ENCODE data around the gene NSMCE4A.

DNA sequence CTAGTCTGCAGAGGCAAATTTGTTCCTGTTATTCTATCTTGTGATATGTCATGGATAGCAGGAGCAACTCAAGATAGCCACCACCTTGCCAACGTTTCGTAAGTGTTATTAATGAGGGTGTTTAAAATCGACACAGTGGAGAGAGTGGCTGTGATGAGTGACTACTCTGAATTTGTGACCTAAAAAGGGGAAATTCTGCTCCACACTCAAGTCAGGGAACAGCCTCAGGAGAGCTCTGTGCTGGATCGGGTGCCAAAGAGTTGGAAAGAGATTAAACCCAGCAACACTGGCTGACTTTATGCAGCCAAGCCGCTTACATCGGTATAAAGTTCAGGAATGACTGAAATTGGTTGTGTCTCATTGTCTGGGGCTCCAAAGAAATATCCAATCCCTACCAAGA lies 23.4 kb upstream of the NSMCE4A start:
- TF ChIP-seq POLR2A (conservative IDR thresholded peaks at IDR 0.05), result no peak
- no peak for TF ChIP-seq RFX5 (IDR thresholded peaks at IDR 0.05; ENCODE audit: low read depth, low read length)
- TF ChIP-seq, protein P1, sequence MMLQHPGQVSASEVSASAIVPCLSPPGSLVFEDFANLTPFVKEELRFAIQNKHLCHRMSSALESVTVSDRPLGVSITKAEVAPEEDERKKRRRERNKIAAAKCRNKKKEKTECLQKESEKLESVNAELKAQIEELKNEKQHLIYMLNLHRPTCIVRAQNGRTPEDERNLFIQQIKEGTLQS (IDR thresholded peaks at IDR 0.05), result no peak
- TF ChIP-seq, protein P1 (CRISPR knock-in tag; conservative IDR thresholded peaks at IDR 0.05), result no peak
- TF ChIP-seq, protein P2, sequence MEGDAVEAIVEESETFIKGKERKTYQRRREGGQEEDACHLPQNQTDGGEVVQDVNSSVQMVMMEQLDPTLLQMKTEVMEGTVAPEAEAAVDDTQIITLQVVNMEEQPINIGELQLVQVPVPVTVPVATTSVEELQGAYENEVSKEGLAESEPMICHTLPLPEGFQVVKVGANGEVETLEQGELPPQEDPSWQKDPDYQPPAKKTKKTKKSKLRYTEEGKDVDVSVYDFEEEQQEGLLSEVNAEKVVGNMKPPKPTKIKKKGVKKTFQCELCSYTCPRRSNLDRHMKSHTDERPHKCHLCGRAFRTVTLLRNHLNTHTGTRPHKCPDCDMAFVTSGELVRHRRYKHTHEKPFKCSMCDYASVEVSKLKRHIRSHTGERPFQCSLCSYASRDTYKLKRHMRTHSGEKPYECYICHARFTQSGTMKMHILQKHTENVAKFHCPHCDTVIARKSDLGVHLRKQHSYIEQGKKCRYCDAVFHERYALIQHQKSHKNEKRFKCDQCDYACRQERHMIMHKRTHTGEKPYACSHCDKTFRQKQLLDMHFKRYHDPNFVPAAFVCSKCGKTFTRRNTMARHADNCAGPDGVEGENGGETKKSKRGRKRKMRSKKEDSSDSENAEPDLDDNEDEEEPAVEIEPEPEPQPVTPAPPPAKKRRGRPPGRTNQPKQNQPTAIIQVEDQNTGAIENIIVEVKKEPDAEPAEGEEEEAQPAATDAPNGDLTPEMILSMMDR (IDR thresholded peaks at IDR 0.05 in 2 of 3, conservative IDR thresholded peaks at IDR 0.05 in 1 of 3; ENCODE audit: insufficient read depth in 2 of 3, low read depth in 1 of 3, low read length in 3 of 3), result no peak
- no peak for TF ChIP-seq EGR1 (conservative IDR thresholded peaks at IDR 0.05)
- no peak for TF ChIP-seq ELF4 (CRISPR knock-in tag; IDR thresholded peaks at IDR 0.05)

Data from K562 (cell line).